Loucy (cell line): ENCODE data around the gene GTF2A2.

ENCODE experiments used
- H2AFZ ChIP-seq: fragments of 200-600 bp; sonication (generic); 2 replicates; pipeline ENCODE4 v1.6.0; 2016; ENCODE audit warnings: antibody characterized with exemption, mild to moderate bottlenecking, low read length, moderate library complexity
- H3F3A ChIP-seq: fragments of 200-600 bp; 2 replicates; pipeline ENCODE4 v1.6.0; 2016; ENCODE audit warnings: antibody characterized with exemption, low read depth, mild to moderate bottlenecking
- H3K27me3 ChIP-seq: fragments of 200-600 bp; sonication (generic); 2 replicates; pipeline ENCODE4 v1.6.1; 2014; ENCODE audit warnings: low read length, mild to moderate bottlenecking; ENCODE audit not compliant: insufficient read depth, poor library complexity, severe bottlenecking
- H3K36me3 ChIP-seq: fragments of 200-600 bp; sonication (generic); 2 replicates; pipeline ENCODE4 v1.6.1; 2016; ENCODE audit warnings: low read length; ENCODE audit not compliant: insufficient read depth
- H3K4me1 ChIP-seq: fragments of 200-600 bp; sonication (generic); 2 replicates; pipeline ENCODE4 v1.5.1; 2014; ENCODE audit warnings: low read length, mild to moderate bottlenecking; ENCODE audit not compliant: insufficient read depth, poor library complexity, severe bottlenecking
- H3K4me2 ChIP-seq: fragments of 200-600 bp; sonication (generic); 2 replicates; pipeline ENCODE4 v1.6.0; 2014; ENCODE audit warnings: antibody characterized with exemption, low read length, low read depth, mild to moderate bottlenecking; ENCODE audit not compliant: poor library complexity, severe bottlenecking
- H3K4me3 ChIP-seq: fragments of 200-600 bp; sonication (generic); 2 replicates; pipeline ENCODE4 v1.5.1; 2014; ENCODE audit warnings: low read length, mild to moderate bottlenecking, mixed read lengths; ENCODE audit not compliant: poor library complexity, severe bottlenecking
- H3K79me2 ChIP-seq: fragments of 200-600 bp; sonication (generic); 2 replicates; pipeline ENCODE4 v1.6.1; 2014; ENCODE audit warnings: low read length; ENCODE audit not compliant: insufficient read depth
- H3K9ac ChIP-seq: fragments of 200-600 bp; sonication (generic); 2 replicates; pipeline ENCODE4 v1.6.0; 2014; ENCODE audit warnings: mild to moderate bottlenecking, low read depth, low read length, moderate library complexity; ENCODE audit not compliant: poor library complexity, severe bottlenecking
- H3K9me2 ChIP-seq: fragments of 200-600 bp; sonication (generic); replicated peaks from 2 replicates; pipeline ENCODE4 v1.6.1; 2016; ENCODE audit warnings: low read depth, low read length, mixed read lengths
- H3K9me3 ChIP-seq: fragments of 200-600 bp; sonication (generic); 2 replicates; pipeline ENCODE4 v1.6.1; 2014; ENCODE audit warnings: mild to moderate bottlenecking, antibody characterized with exemption, low read length, low read depth; ENCODE audit not compliant: insufficient read depth
- H4K20me1 ChIP-seq: fragments of 200-600 bp; sonication (generic); 2 replicates; pipeline ENCODE4 v1.6.0; 2014; ENCODE audit warnings: antibody characterized with exemption, low read length, mild to moderate bottlenecking; ENCODE audit not compliant: insufficient read depth, poor library complexity, severe bottlenecking
- CTCF ChIP-seq: fragments of 200-600 bp; sonication (generic); conservative IDR thresholded peaks from 2 replicates; pipeline ENCODE4 v1.5.1; 2014; ENCODE audit warnings: mild to moderate bottlenecking, antibody characterized with exemption, low read length
- EZH2phosphoT487 ChIP-seq: fragments of 200-600 bp; IDR thresholded peaks from 2 replicates; pipeline ENCODE4 v1.6.1; 2018; ENCODE audit warnings: antibody characterized with exemption, mild to moderate bottlenecking, moderate library complexity, borderline replicate concordance

The GTF2A2 gene

GRCh38 chr15:59688782-59689625 is 31.7 kb upstream of the GTF2A2 start, which contains the start of gene BNIP2:
TSS of gene BNIP2 (minus strand) at chr15:59689320. CDS start at chr15:59682457, 6,863 bp downstream.
- H4K20me1 ChIP-seq, result peaks cover 49% of the 10 kb centered on the region
- H3K9ac ChIP-seq, result peak within 1 kb of the TSS; percentile 84
- peak within 1 kb of the TSS; percentile 99 for H2AFZ ChIP-seq
- H3K27me3 ChIP-seq, result no peaks in the 10 kb centered on the region
- H3K4me1 ChIP-seq, result peaks cover 39% of the 10 kb centered on the region
- no peaks in the 10 kb centered on the region for H3F3A ChIP-seq
- H3K4me2 ChIP-seq, result peak within 1 kb of the TSS; percentile 98
- H3K36me3 ChIP-seq, result no peaks in the 10 kb centered on the region
- no peak for TF ChIP-seq CTCF
- no peak for TF ChIP-seq EZH2phosphoT487
- no peaks in the 10 kb centered on the region for H3K9me2 ChIP-seq
- no peaks in the 10 kb centered on the region for H3K9me3 ChIP-seq
- peak within 1 kb of the TSS; percentile 78 for H3K4me3 ChIP-seq
- peaks cover 50% of the 10 kb centered on the region for H3K79me2 ChIP-seq

- H3K27me3 ChIP-seq, result no peaks in the 10 kb centered on the region
- no peaks in the 10 kb centered on the region for H3K9me2 ChIP-seq
- H3K4me1 ChIP-seq, result peaks cover 42% of the 10 kb centered on the region
- no peak for TF ChIP-seq EZH2phosphoT487
- no peak for TF ChIP-seq CTCF
- H4K20me1 ChIP-seq, result peaks cover 55% of the 10 kb centered on the region
- H2AFZ ChIP-seq, result peak overlapping the region; percentile 68; the same call in 1 of the 2 replicates
- no peaks in the 10 kb centered on the region for H3K9me3 ChIP-seq
- no peaks in the 10 kb centered on the region for H3F3A ChIP-seq
- peak overlapping the region; percentile 98 for H3K4me2 ChIP-seq
- H3K9ac ChIP-seq, result peak overlapping the region; percentile 84
- H3K4me3 ChIP-seq, result peak overlapping the region; percentile 78
- H3K36me3 ChIP-seq, result no peaks in the 10 kb centered on the region
- H3K79me2 ChIP-seq, result peaks cover 56% of the 10 kb centered on the region
Measured at GRCh38 chr15:59688423-59688781, 31.1 kb upstream of the GTF2A2 start.

GRCh38 chr15:59687836-59688235 is 30.5 kb upstream of the GTF2A2 start:
- peaks cover 42% of the 10 kb centered on the region for H3K4me1 ChIP-seq
- H3K9me2 ChIP-seq, result no peaks in the 10 kb centered on the region
- H3K4me3 ChIP-seq, result peak overlapping the region; percentile 78
- no peak overlapping the region for H2AFZ ChIP-seq
- no peaks in the 10 kb centered on the region for H3K9me3 ChIP-seq
- peak overlapping the region; percentile 98 for H3K4me2 ChIP-seq
- H3K79me2 ChIP-seq, result peaks cover 62% of the 10 kb centered on the region
- H3K27me3 ChIP-seq, result no peaks in the 10 kb centered on the region
- peak overlapping the region; percentile 84 for H3K9ac ChIP-seq
- H3F3A ChIP-seq, result no peaks in the 10 kb centered on the region
- no peaks in the 10 kb centered on the region for H3K36me3 ChIP-seq
- peaks cover 60% of the 10 kb centered on the region for H4K20me1 ChIP-seq
- no peak for TF ChIP-seq CTCF
- no peak for TF ChIP-seq EZH2phosphoT487
